OCI-LY7 (cell line): ENCODE data around the gene COL23A1. TPM values are rescaled to one million over a fixed set of nuclear protein-coding genes. Genes with fewer than 3 reads are reported as not detected.

ENCODE experiments used
- BruUV-seq: library from RNA; stranded (reverse); fragments of 400-500 nt; replicated peaks from 2 replicates; lab custom pipeline; 2021; lab: Mats Ljungman, UMichigan
- CTCF ChIA-PET: fragments of 300-600 bp; sonication (Branson Sonifier 250); formaldehyde crosslinking; loops from one replicate; lab custom pipeline; 2022; ENCODE audit warnings: antibody characterized with exemption; ENCODE audit not compliant: unreplicated experiment; lab: Charles Lee
- POLR2A ChIA-PET: fragments of 300-600 bp; sonication (Branson Sonifier 250); formaldehyde crosslinking; loops from one replicate; lab custom pipeline; 2022; ENCODE audit warnings: antibody characterized with exemption; lab: Charles Lee
- DNase-seq: peaks from one replicate; pipeline ENCODE4 v3.0.0-alpha.2; 2015; ENCODE audit warnings: low spot score
- H2AFZ ChIP-seq: fragments of 200-600 bp; sonication (generic), shearing (Covaris generic); 2 replicates; pipeline ENCODE4 v1.6.1; 2014; ENCODE audit warnings: mild to moderate bottlenecking, antibody characterized with exemption, low read length, moderate library complexity
- H3K27ac ChIP-seq: fragments of 200-600 bp; sonication (generic); 2 replicates; pipeline ENCODE4 v1.5.1; 2014; ENCODE audit warnings: mixed run types, low read depth, mild to moderate bottlenecking, moderate library complexity, low read length, inconsistent platforms; ENCODE audit not compliant: poor library complexity, severe bottlenecking
- H3K36me3 ChIP-seq: fragments of 200-600 bp; sonication (generic); 2 replicates; pipeline ENCODE4 v1.6.1; 2014; ENCODE audit warnings: mild to moderate bottlenecking, antibody characterized with exemption, low read length, moderate library complexity, mixed read lengths; ENCODE audit not compliant: insufficient read depth
- H3K4me1 ChIP-seq: fragments of 200-600 bp; sonication (generic); 2 replicates; pipeline ENCODE4 v1.5.1; 2014; ENCODE audit warnings: mild to moderate bottlenecking, low read length; ENCODE audit not compliant: insufficient read depth, poor library complexity, severe bottlenecking
- H3K4me2 ChIP-seq: fragments of 200-600 bp; sonication (generic); 2 replicates; pipeline ENCODE4 v1.6.1; 2014; ENCODE audit warnings: mild to moderate bottlenecking, low read length
- H3K4me3 ChIP-seq: fragments of 200-600 bp; sonication (generic); 2 replicates; pipeline ENCODE4 v1.5.1; 2014; ENCODE audit warnings: mild to moderate bottlenecking, low read depth, low read length; ENCODE audit not compliant: poor library complexity, severe bottlenecking
- H3K79me2 ChIP-seq: fragments of 200-600 bp; sonication (generic); 2 replicates; pipeline ENCODE4 v1.6.1; 2016; ENCODE audit warnings: low read depth, mild to moderate bottlenecking, low read length, moderate library complexity, mixed read lengths; ENCODE audit not compliant: insufficient read depth
- H3K9me2 ChIP-seq: fragments of 200-600 bp; sonication (generic); 2 replicates; pipeline ENCODE4 v1.6.1; 2016; ENCODE audit warnings: mild to moderate bottlenecking, low read length, mixed read lengths; ENCODE audit not compliant: insufficient read depth
- H3K9me3 ChIP-seq: fragments of 200-600 bp; sonication (generic); 2 replicates; pipeline ENCODE4 v1.6.1; 2014; ENCODE audit warnings: mild to moderate bottlenecking, mixed run types, low read length, mixed read lengths
- H4K20me1 ChIP-seq: fragments of 200-600 bp; sonication (generic); 2 replicates; pipeline ENCODE4 v1.6.1; 2014; ENCODE audit warnings: mild to moderate bottlenecking, antibody characterized with exemption, low read length, moderate library complexity, mixed read lengths; ENCODE audit not compliant: insufficient read depth
- CTCF ChIP-seq: fragments of 200-600 bp; sonication (generic); conservative IDR thresholded peaks from 2 replicates; pipeline ENCODE4 v1.5.1; 2014; ENCODE audit warnings: mild to moderate bottlenecking, antibody characterized with exemption, low read length, moderate library complexity, mixed read lengths
- EZH2phosphoT487 ChIP-seq: fragments of 200-600 bp; sonication (generic); IDR thresholded peaks from 2 replicates; pipeline ENCODE4 v1.6.1; 2018; ENCODE audit warnings: low read depth, borderline replicate concordance, mild to moderate bottlenecking, mixed run types, antibody characterized with exemption, low read length, moderate library complexity, mixed read lengths
- intact Hi-C: fragments of 100-400 bp; cut with micrococcal nuclease; formaldehyde crosslinking; loops from one replicate; pipeline ENCODE4 v1.10.0; 2022; ENCODE audit not compliant: unreplicated experiment
- total RNA-seq, 2 experiments: library from RNA; depleted of rRNA in 1 of 2; stranded (reverse); fragments of >200 nt in 1 of 2; shearing (Covaris generic) in 1 of 2; gene quantifications; 2 replicates each; pipeline ENCODE4 v1.2.3, GENCODE V29; 2014 to 2022

COL23A1 gene
- total RNA-seq, 2 experiments from 2014 or later: 0.53 TPM; not detected in 1

GRCh38 chr5:178266581-178266980 is 323.6 kb downstream of the COL23A1 start:
- BruUV-seq: no TSS peak

GRCh38 chr5:178265746-178266145 is 324.4 kb downstream of the COL23A1 start:
- Histone ChIP-seq H4K20me1 (no peaks in the 10 kb centered on the region), H3K36me3 (no peaks in the 10 kb centered on the region), H3K4me3 (no peak overlapping the region), H3K4me1 (no peaks in the 10 kb centered on the region), H3K9me3 (no peaks in the 10 kb centered on the region), H3K9me2 (no peaks in the 10 kb centered on the region), H3K4me2 (no peak overlapping the region), H3K27ac (no peak overlapping the region), H2AFZ (no peak overlapping the region), H3K79me2 (no peaks in the 10 kb centered on the region)
- no TSS peak for BruUV-seq
- ChIA-PET CTCF (interaction anchor here (0.7 kb wide), 1 partner anchor 18 kb away, joined by 3 read pairs; no protein-coding TSS in a partner anchor), POLR2A (interaction anchor here (0.6 kb wide), 1 partner anchor 14 kb away, joined by 3 read pairs; no protein-coding TSS in a partner anchor)
- intact Hi-C loops: no loop called here
- DNase-seq: no peak
- TF ChIP-seq EZH2phosphoT487 (no peak), CTCF (no peak)

More at GRCh38 chr5:178266581-178266980, 323.6 kb downstream of the COL23A1 start:
- Histone ChIP-seq H3K36me3 (no peaks in the 10 kb centered on the region), H3K9me3 (no peaks in the 10 kb centered on the region), H4K20me1 (no peaks in the 10 kb centered on the region), H3K9me2 (no peaks in the 10 kb centered on the region), H3K27ac (no peak overlapping the region), H3K4me2 (no peak overlapping the region), H3K4me3 (no peak overlapping the region), H2AFZ (no peak overlapping the region), H3K4me1 (no peaks in the 10 kb centered on the region), H3K79me2 (no peaks in the 10 kb centered on the region)
- DNase-seq: no peak
- intact Hi-C loops: no loop called here
- CTCF ChIA-PET: interaction anchor here (0.7 kb wide), 1 partner anchor 17 kb away, joined by 3 read pairs; no protein-coding TSS in a partner anchor
- POLR2A ChIA-PET: no interaction called here
- no peak for TF ChIP-seq EZH2phosphoT487
- no peak for TF ChIP-seq CTCF

- Histone ChIP-seq H3K27ac (no peak overlapping the region), H3K9me2 (no peaks in the 10 kb centered on the region), H3K9me3 (no peaks in the 10 kb centered on the region), H4K20me1 (no peaks in the 10 kb centered on the region), H3K36me3 (no peaks in the 10 kb centered on the region), H3K4me3 (no peak overlapping the region), H2AFZ (no peak overlapping the region), H3K4me1 (no peaks in the 10 kb centered on the region), H3K4me2 (no peak overlapping the region), H3K79me2 (no peaks in the 10 kb centered on the region)
- POLR2A ChIA-PET: no interaction called here
- CTCF ChIA-PET: no interaction called here
- TF ChIP-seq CTCF (no peak), EZH2phosphoT487 (no peak)
- intact Hi-C loops: no loop called here
- no peak for DNase-seq
- no TSS peak for BruUV-seq
Measured at GRCh38 chr5:178264044-178264443, 326.1 kb downstream of the COL23A1 start.
